SK-N-SH (cell line): ENCODE results near the gene SPEM1. TPM values are rescaled to one million over a fixed set of nuclear protein-coding genes. Genes with fewer than 3 reads are reported as not detected.
A peak's percentile ranks its signal among the peaks of the same experiment; 100 is the strongest.

Experiments
- CTCF ChIA-PET: fragments of 300-600, 350-600 bp; formaldehyde crosslinking; extraction: SDS; loops from one replicate; lab custom pipeline; 2021; lab: Yijun Ruan, JAX
- POLR2A ChIA-PET: fragments of 350-600 bp; sonication (Branson Sonifier 250); formaldehyde crosslinking; extraction: SDS; loops from one replicate; lab custom pipeline; 2020; ENCODE audit warnings: antibody characterized with exemption, inconsistent platforms; lab: Yijun Ruan, JAX
- DNase-seq: peaks from one replicate; pipeline ENCODE4 v3.0.0; 2012
- H2AFZ ChIP-seq: fragments of 200-600 bp; sonication (generic); 2 replicates; pipeline ENCODE4 v1.8.1; 2016; ENCODE audit warnings: antibody characterized with exemption, mild to moderate bottlenecking, low read depth
- H3F3A ChIP-seq: fragments of 200-600 bp; sonication (generic); replicated peaks from 2 replicates; pipeline ENCODE3; 2016; ENCODE audit warnings: antibody characterized with exemption, mild to moderate bottlenecking; ENCODE audit not compliant: insufficient read depth
- H3K27ac ChIP-seq, 2 experiments: fragments of 200-500 bp in 1 of 2; fragments of 200-600 bp in 1 of 2; sonication (Bioruptor generic) in 1 of 2; sonication (generic), shearing (Covaris generic) in 1 of 2; 2 replicates each; pipeline versions ENCODE4 v1.5.1 to v1.6.1; 2014 to 2016; ENCODE audit warnings: low read depth in 2 of 2, inconsistent platforms in 1 of 2, low read length in 1 of 2, mild to moderate bottlenecking in 1 of 2, mixed read lengths in 1 of 2
- H3K27me3 ChIP-seq: fragments of 200-600 bp; sonication (generic), shearing (Covaris generic); 2 replicates; pipeline ENCODE4 v1.6.1; 2016; ENCODE audit warnings: mixed run types; ENCODE audit not compliant: insufficient read depth
- H3K36me3 ChIP-seq, 2 experiments: fragments of 200-500 bp in 1 of 2; fragments of 200-600 bp in 1 of 2; sonication (Bioruptor generic) in 1 of 2; sonication (generic) in 1 of 2; replicated peaks in 1 of 2; 2 replicates each; pipeline versions ENCODE3 to v1.5.1; 2014 to 2016; ENCODE audit warnings: low read length in 1 of 2, mild to moderate bottlenecking in 1 of 2; ENCODE audit not compliant: insufficient read depth in 2 of 2, control insufficient read depth in 1 of 2
- H3K4me1 ChIP-seq, 2 experiments: fragments of 200-500 bp in 1 of 2; fragments of 200-600 bp in 1 of 2; sonication (Bioruptor generic) in 1 of 2; sonication (generic), shearing (Covaris generic) in 1 of 2; 2 replicates each; pipeline versions ENCODE4 v1.5.1 to v1.6.1; 2014 to 2016; ENCODE audit warnings: low read depth in 1 of 2, low read length in 1 of 2, mixed run types in 1 of 2; ENCODE audit not compliant: insufficient read depth in 2 of 2, control insufficient read depth in 1 of 2
- H3K4me2 ChIP-seq: fragments of 200-600 bp; sonication (generic), shearing (Covaris generic); 2 replicates; pipeline ENCODE4 v1.6.1; 2017; ENCODE audit warnings: mixed run types
- H3K4me3 ChIP-seq, 2 experiments: fragments of 200-500 bp in 1 of 2; fragments of 200-600 bp in 1 of 2; sonication (Bioruptor generic) in 1 of 2; sonication (generic), shearing (Covaris generic) in 1 of 2; 2 replicates each; pipeline versions ENCODE4 v1.5.1 to v1.8.1; 2014 to 2016; ENCODE audit warnings: low read depth in 2 of 2, inconsistent platforms in 1 of 2, low read length in 1 of 2, mild to moderate bottlenecking in 1 of 2, mixed read lengths in 1 of 2, moderate library complexity in 1 of 2
- H3K79me2 ChIP-seq: fragments of 200-600 bp; sonication (generic); 2 replicates; pipeline ENCODE4 v1.8.1; 2017; ENCODE audit warnings: mild to moderate bottlenecking; ENCODE audit not compliant: insufficient read depth
- H3K9ac ChIP-seq: fragments of 200-600 bp; sonication (generic); 2 replicates; pipeline ENCODE4 v1.6.1; 2017; ENCODE audit warnings: mixed run types
- H3K9me2 ChIP-seq: fragments of 200-600 bp; sonication (generic); 2 replicates; pipeline ENCODE4 v1.6.1; 2017; ENCODE audit warnings: mixed run types
- H3K9me3 ChIP-seq: fragments of 200-600 bp; sonication (generic); 2 replicates; pipeline ENCODE4 v1.6.1; 2017; ENCODE audit warnings: mixed run types, mild to moderate bottlenecking, moderate library complexity
- H4K20me1 ChIP-seq: fragments of 200-600 bp; sonication (generic); 2 replicates; pipeline ENCODE4 v1.6.1; 2017; ENCODE audit warnings: mild to moderate bottlenecking, mixed run types; ENCODE audit not compliant: insufficient read depth
- ELF1 ChIP-seq: IDR thresholded peaks from 2 replicates; pipeline ENCODE4 v1.4.0; 2012
- EZH2phosphoT487 ChIP-seq: fragments of 200-600 bp; sonication (generic); IDR thresholded peaks from 2 replicates; pipeline ENCODE4 v1.6.1; 2017; ENCODE audit warnings: low read depth, mixed run types, mild to moderate bottlenecking, antibody characterized with exemption, moderate library complexity, borderline replicate concordance
- FOSL2 ChIP-seq: IDR thresholded peaks from 2 replicates; pipeline ENCODE4 v1.4.0; 2012; ENCODE audit warnings: low read depth, mild to moderate bottlenecking, moderate library complexity, borderline replicate concordance
- FOXJ3 ChIP-seq: sonication (generic); formaldehyde crosslinking; IDR thresholded peaks from 2 replicates; pipeline ENCODE4 v1.5.1; 2020; ENCODE audit warnings: mild to moderate bottlenecking, missing genetic modification reagents
- FOXM1 ChIP-seq: IDR thresholded peaks from 2 replicates; pipeline ENCODE4 v1.4.0; 2012; ENCODE audit warnings: low read depth, mild to moderate bottlenecking
- GABPA ChIP-seq: IDR thresholded peaks from 2 replicates; pipeline ENCODE4 v1.4.0; 2012; ENCODE audit warnings: low read depth, mild to moderate bottlenecking
- JUND ChIP-seq: IDR thresholded peaks from 2 replicates; pipeline ENCODE4 v1.4.0; 2012
- MXI1 ChIP-seq: IDR thresholded peaks from 2 replicates; pipeline ENCODE4 v1.6.1; 2012; ENCODE audit warnings: mild to moderate bottlenecking, low read depth, low read length, improper control_type of control experiment
- POLR2AphosphoS5 ChIP-seq: IDR thresholded peaks from 2 replicates; pipeline ENCODE4 v1.6.1; 2012; ENCODE audit warnings: low read depth, low read length
- RCOR1 ChIP-seq: fragments of 150-350 bp; IDR thresholded peaks from 2 replicates; pipeline ENCODE4 v1.6.1; 2017; ENCODE audit warnings: antibody characterized with exemption, low read length
- REST ChIP-seq: IDR thresholded peaks from 2 replicates; pipeline ENCODE4 v1.6.1; 2012; ENCODE audit warnings: mild to moderate bottlenecking, low read depth, low read length, moderate library complexity
- RFX5 ChIP-seq: IDR thresholded peaks from 2 replicates; pipeline ENCODE4 v1.6.1; 2012; ENCODE audit warnings: mild to moderate bottlenecking, improper control_type of control experiment, low read length
- RXRA ChIP-seq: IDR thresholded peaks from 2 replicates; pipeline ENCODE4 v1.4.0; 2012; ENCODE audit warnings: low read depth, mild to moderate bottlenecking, borderline replicate concordance
- SIN3A ChIP-seq: IDR thresholded peaks from 2 replicates; pipeline ENCODE4 v1.6.1; 2012; ENCODE audit warnings: low read depth, mild to moderate bottlenecking, low read length, moderate library complexity, borderline replicate concordance
- TAF1 ChIP-seq: IDR thresholded peaks from 2 replicates; pipeline ENCODE4 v1.6.1; 2012; ENCODE audit warnings: low read depth, mild to moderate bottlenecking, low read length, moderate library complexity, borderline replicate concordance
- TEAD4 ChIP-seq: IDR thresholded peaks from 2 replicates; pipeline ENCODE4 v1.4.0; 2012; ENCODE audit warnings: mild to moderate bottlenecking, borderline replicate concordance; ENCODE audit not compliant: insufficient read depth
- WGBS: methylation state at CpG from one replicate; pipeline ENCODE4 v1.1.6; 2017; ENCODE audit warnings: low lambda C conversion rate; 5-methylcytosine and 5-hydroxymethylcytosine counted together
- polyA plus RNA-seq, 3 experiments: library from polyadenylated mRNA; depleted of rRNA; stranded (reverse); fragments of >200 nt; gene quantifications; 2 replicates each; pipeline ENCODE4 v1.2.3, GENCODE V29; 2012

Gene SPEM1
- polyA plus RNA-seq, 1 of the 3 experiments (the other 2 are of a cell fraction) = not detected

- no peaks in the 10 kb centered on the region for H3K79me2 ChIP-seq
- peak overlapping the region; percentile 50 for H3K4me2 ChIP-seq
- DNase-seq = peak; percentile 95
- peaks cover 8% of the 10 kb centered on the region; the same call in 1 of the 2 replicates for H3K27me3 ChIP-seq
- H3K9ac ChIP-seq = no peak overlapping the region
- peak overlapping the region in 1 of 2 experiments; percentile 42; a peak in 2 of 4 replicates for H3K4me3 ChIP-seq
- no peaks in the 10 kb centered on the region for H3K9me3 ChIP-seq
- peak overlapping the region in 1 of 2 experiments; percentile 25; a peak in 1 of 4 replicates for H3K27ac ChIP-seq
- peaks cover 0 to 32% of the 10 kb centered on the region in 2 experiments; a peak in 2 of 4 replicates for H3K4me1 ChIP-seq
- no peak overlapping the region for H2AFZ ChIP-seq
- H3F3A ChIP-seq = peaks cover 2% of the 10 kb centered on the region
- POLR2A ChIA-PET = interaction anchor here (1.0 to 1.1 kb wide), 2 partner anchors 69 to 200 kb away, joined by 3 read pairs; partner anchors contain the start of genes GPS2 and MPDU1
- H4K20me1 ChIP-seq = no peaks in the 10 kb centered on the region
- H3K9me2 ChIP-seq = no peaks in the 10 kb centered on the region
- TF ChIP-seq RXRA (no peak), POLR2AphosphoS5 (0 out of 2 replicates have a peak, but pooled peaks have one; percentile 37)
- 34% methylated on average over 35 of the region's 65 CpGs for WGBS
- CTCF ChIA-PET = interaction anchor here (1.0 to 2.3 kb wide), 4 partner anchors 10 to 177 kb away, joined by 3 to 12 read pairs (median 4); partner anchors contain the start of genes PLSCR3 and SENP3
- H3K36me3 ChIP-seq = peaks cover 0 to 4% of the 10 kb centered on the region in 2 experiments
Measured at GRCh38 chr17:7383742-7384488, 36.2 kb upstream of the SPEM1 start.

GRCh38 chr17:7384489-7385081, 35.5 kb upstream of the SPEM1 start:
- Histone ChIP-seq H4K20me1 (no peaks in the 10 kb centered on the region), H3K9me3 (no peaks in the 10 kb centered on the region), H3K27me3 (peaks cover 8% of the 10 kb centered on the region; the same call in 1 of the 2 replicates), H3K79me2 (no peaks in the 10 kb centered on the region), H3K9me2 (no peaks in the 10 kb centered on the region), H3K4me1 (peaks cover 0 to 32% of the 10 kb centered on the region in 2 experiments; a peak in 2 of 4 replicates), H3F3A (peaks cover 2% of the 10 kb centered on the region), H3K36me3 (peaks cover 1 to 11% of the 10 kb centered on the region in 2 experiments), H3K4me2 (0 out of 2 replicates have a peak overlapping the region, but pooled peaks have one; percentile 50), H3K9ac (no peak overlapping the region), H2AFZ (no peak overlapping the region), H3K4me3 (peak overlapping the region in 1 of 2 experiments; percentile 42; a peak in 2 of 4 replicates), H3K27ac (no peak overlapping the region)
- no peak for DNase-seq
- 86% methylated on average over 17 of the region's 23 CpGs for WGBS
- POLR2A ChIA-PET = interaction anchor here (1.1 kb wide), 1 partner anchor 199 kb away, joined by 3 read pairs; the partner anchor contains the start of gene MPDU1
- TF ChIP-seq TAF1 (no peak), MXI1 (no peak), FOXJ3 (CRISPR knock-in tag) (no peak), GABPA (no peak), FOXM1 (no peak), RCOR1 (no peak), RFX5 (no peak), ELF1 (no peak), JUND (no peak), EZH2phosphoT487 (no peak), REST (no peak), SIN3A (no peak), TEAD4 (no peak), FOSL2 (no peak), RXRA (no peak)
- CTCF ChIA-PET = interaction anchor here (0.9 to 2.3 kb wide), 4 partner anchors 9 to 176 kb away, joined by 3 to 12 read pairs (median 5); partner anchors contain the start of genes PLSCR3 and SENP3
